Transverse colon (tissue), 3 donors: Measurements from ENCODE around the gene GNG5.

Source experiments
- CTCF ChIP-seq, 5 experiments: fragments of 200-600 bp in 3 of 5; fragments of 450-650 bp in 2 of 5; sonication (generic) in 3 of 5; IDR thresholded peaks; 1 replicate in 2 of 5; 2 replicates in 3 of 5; pipeline ENCODE4 v1.5.1; 2016 to 2017; ENCODE audit warnings: antibody characterized with exemption in 5 of 5, inconsistent platforms in 3 of 5, mild to moderate bottlenecking in 2 of 5, moderate library complexity in 1 of 5
- EP300 ChIP-seq: sonication (generic); formaldehyde crosslinking; IDR thresholded peaks from one replicate; pipeline ENCODE4 v1.6.1; 2017; ENCODE audit warnings: antibody characterized with exemption, low read depth
- POLR2A ChIP-seq: fragments of 450-650 bp; IDR thresholded peaks from one replicate; pipeline ENCODE4 v1.6.1; 2016; ENCODE audit warnings: antibody characterized with exemption, mild to moderate bottlenecking, moderate library complexity

- no peak for TF ChIP-seq EP300
- TF ChIP-seq POLR2A: no peak
- TF ChIP-seq CTCF (IDR thresholded peaks at IDR 0.05): no peak
Observed at GRCh38 chr1:84480650-84481049, 25.7 kb downstream of the GNG5 start.
